ENCODE results near the gene GAS2. TPM values are rescaled to one million over a fixed set of nuclear protein-coding genes. Genes with fewer than 3 reads are reported as not detected.

Gene GAS2
- total RNA-seq, 4 donors from 2014 or later: 1.1 to 2.9 (median 2.6) TPM

- no peak for TF ChIP-seq CTCF (IDR thresholded peaks at IDR 0.05 in 4 of 5, conservative IDR thresholded peaks at IDR 0.05 in 1 of 5)
- TF ChIP-seq POLR2A (IDR thresholded peaks at IDR 0.05): no peak
- Histone ChIP-seq H3K9me3 (no peaks in the 10 kb centered on the region), H3K36me3 (no peaks in the 10 kb centered on the region), H3K4me3 (no peak overlapping the region), H3K27me3 (no peaks in the 10 kb centered on the region), H3K4me1 (no peaks in the 10 kb centered on the region), H3K27ac (no peak overlapping the region)
- in situ Hi-C loops (cut with MboI; ENCODE audit: low sequenced_read_pairs in 4 of 4) (loop anchor here in 1 of 4 donors (25.0 kb wide), 1 partner anchor 470 kb away; the partner anchor contains the start of gene ANO5), intact Hi-C loops (cut with DNase I; ENCODE audit: low total_unique reads) (no loop called here)
- DNase-seq: no peak
- no peak for ATAC-seq
Measured at GRCh38 chr11:22657101-22657694, 9.2 kb upstream of the GAS2 start.

- in situ Hi-C loops (cut with MboI; ENCODE audit: low sequenced_read_pairs in 4 of 4): loop anchor here in 1 of 4 donors (25.0 kb wide), 1 partner anchor 472 kb away; the partner anchor contains the start of gene ANO5
- intact Hi-C loops (cut with DNase I; ENCODE audit: low total_unique reads): loop anchor here (10.0 kb wide), 1 partner anchor 165 kb away; the partner anchor contains the start of gene SVIP
Measured at GRCh38 chr11:22659783-22660182, 6.6 kb upstream of the GAS2 start.

GRCh38 chr11:22666688-22667439, 453 bp downstream of the GAS2 start:
- Histone ChIP-seq H3K9me3 (no peaks in the 10 kb centered on the region), H3K4me1 (peaks cover 22 to 27% of the 10 kb centered on the region in 2 donors), H3K4me3 (peak overlapping the region; percentile 63 to 75 (median 70)), H3K27me3 (no peaks in the 10 kb centered on the region), H3K27ac (peak overlapping the region; percentile 70 to 84 (median 82)), H3K36me3 (no peaks in the 10 kb centered on the region)
- ATAC-seq: peak; percentile 49 to 60
- DNase-seq: peak; percentile 7 to 44
- intact Hi-C loops (cut with DNase I; ENCODE audit: low total_unique reads) (loop anchor here (5.0 to 10.0 kb wide), 2 partner anchors 40 to 158 kb away; partner anchors contain the start of genes FANCF and SVIP), in situ Hi-C loops (cut with MboI; ENCODE audit: low sequenced_read_pairs in 4 of 4) (loop anchor here in 1 of 4 donors (25.0 kb wide), 1 partner anchor 480 kb away; the partner anchor contains the start of gene ANO5)
- TF ChIP-seq POLR2A (IDR thresholded peaks at IDR 0.05): no peak
- peak in 2 of 5 experiments; percentile 19 to 32 for TF ChIP-seq CTCF (IDR thresholded peaks at IDR 0.05 in 4 of 5, conservative IDR thresholded peaks at IDR 0.05 in 1 of 5)

More at GRCh38 chr11:22659783-22660182, 6.6 kb upstream of the GAS2 start:
- H3K4me1 ChIP-seq: no peaks in the 10 kb centered on the region
- DNase-seq: no peak
- H3K4me3 ChIP-seq: no peak overlapping the region
- no peak for TF ChIP-seq CTCF (IDR thresholded peaks at IDR 0.05 in 4 of 5, conservative IDR thresholded peaks at IDR 0.05 in 1 of 5)
- no peak for TF ChIP-seq POLR2A (IDR thresholded peaks at IDR 0.05)
- no peaks in the 10 kb centered on the region for H3K27me3 ChIP-seq
- no peaks in the 10 kb centered on the region for H3K9me3 ChIP-seq
- no peaks in the 10 kb centered on the region for H3K36me3 ChIP-seq
- ATAC-seq: no peak
- no peak overlapping the region for H3K27ac ChIP-seq

- no peaks in the 10 kb centered on the region for H3K27me3 ChIP-seq
- H3K4me3 ChIP-seq: peak overlapping the region; percentile 63 to 75 (median 70)
- H3K9me3 ChIP-seq: no peaks in the 10 kb centered on the region
- H3K36me3 ChIP-seq: no peaks in the 10 kb centered on the region
- peaks cover 23 to 30% of the 10 kb centered on the region in 2 donors for H3K4me1 ChIP-seq
- ATAC-seq (peak in 1 of 2 donors; percentile 45), DNase-seq (no peak)
- intact Hi-C loops (cut with DNase I; ENCODE audit: low total_unique reads): loop anchor here (5.0 to 10.0 kb wide), 2 partner anchors 41 to 157 kb away; partner anchors contain the start of genes FANCF and SVIP
- TF ChIP-seq CTCF (IDR thresholded peaks at IDR 0.05 in 4 of 5, conservative IDR thresholded peaks at IDR 0.05 in 1 of 5) (no peak), POLR2A (IDR thresholded peaks at IDR 0.05) (no peak)
- in situ Hi-C loops (cut with MboI; ENCODE audit: low sequenced_read_pairs in 4 of 4): loop anchor here in 1 of 4 donors (25.0 kb wide), 1 partner anchor 481 kb away; the partner anchor contains the start of gene ANO5
- H3K27ac ChIP-seq: peak overlapping the region; percentile 70 to 84 (median 82)
Measured at GRCh38 chr11:22668005-22668796, 1.8 kb downstream of the GAS2 start.
